Muscle layer of colon (tissue), 2 donors: ENCODE measurements around the gene CCDC167.
"Not testable (repeated sequence)": the region's sequence is repeated elsewhere in the genome, so short reads cannot be mapped to it uniquely, and the experiment has no call there.

ENCODE experiments used
- H3K27ac ChIP-seq: one replicate; pipeline ENCODE4 v1.7.0; 2013; ENCODE audit warnings: low read depth, mild to moderate bottlenecking, low read length, moderate library complexity
- H3K27me3 ChIP-seq, 2 donors: one replicate each; pipeline ENCODE4 v1.7.0; 2013; ENCODE audit warnings: low read length in 2 of 2, mild to moderate bottlenecking in 2 of 2; ENCODE audit not compliant: insufficient read depth in 2 of 2, control insufficient read depth in 1 of 2
- H3K36me3 ChIP-seq: one replicate; pipeline ENCODE4 v1.7.0; 2013; ENCODE audit warnings: mild to moderate bottlenecking, low read length; ENCODE audit not compliant: insufficient read depth
- H3K4me1 ChIP-seq: one replicate; pipeline ENCODE4 v1.7.0; 2013; ENCODE audit warnings: mild to moderate bottlenecking, low read length; ENCODE audit not compliant: insufficient read depth
- H3K4me3 ChIP-seq, 2 donors: one replicate each; pipeline ENCODE4 v1.7.0; 2013; ENCODE audit warnings: low read length in 2 of 2, low read depth in 1 of 2, mild to moderate bottlenecking in 1 of 2, moderate library complexity in 1 of 2
- H3K9ac ChIP-seq: one replicate; pipeline ENCODE4 v1.7.0; 2013; ENCODE audit warnings: low read length
- H3K9me3 ChIP-seq: one replicate; pipeline ENCODE4 v1.7.0; 2013; ENCODE audit warnings: mild to moderate bottlenecking, low read length
- donor health status: abdominal sarcoma.
- donor health status: Adenocarcinoma of cecum.

CCDC167 gene

GRCh38 chr6:37507077-37507476 lies 7.4 kb upstream of the CCDC167 start:
- Histone ChIP-seq H3K36me3 (no peaks in the 10 kb centered on the region), H3K4me3 (no peak overlapping the region), H3K9me3 (no peaks in the 10 kb centered on the region), H3K4me1 (no peaks in the 10 kb centered on the region), H3K27ac (no peak overlapping the region), H3K9ac (no peak overlapping the region), H3K27me3 (no peaks in the 10 kb centered on the region)

- Histone ChIP-seq H3K27me3 (no peaks in the 10 kb centered on the region), H3K4me3 (no peak overlapping the region), H3K27ac (no peak overlapping the region), H3K9ac (no peak overlapping the region), H3K36me3 (no peaks in the 10 kb centered on the region), H3K4me1 (no peaks in the 10 kb centered on the region), H3K9me3 (no peaks in the 10 kb centered on the region)
These were observed 6.8 kb upstream of the CCDC167 start for GRCh38 chr6:37506479-37506878.

- H3K27ac ChIP-seq: no peak overlapping the region
These were observed 4.3 kb upstream of the CCDC167 start for GRCh38 chr6:37504024-37504423.

GRCh38 chr6:37503309-37503965 lies 3.7 kb upstream of the CCDC167 start:
- no peaks in the 10 kb centered on the region for H3K9me3 ChIP-seq
- no peaks in the 10 kb centered on the region for H3K36me3 ChIP-seq
- no peak overlapping the region for H3K9ac ChIP-seq
- no peaks in the 10 kb centered on the region for H3K27me3 ChIP-seq
- peaks cover 5% of the 10 kb centered on the region for H3K4me1 ChIP-seq
- no peak overlapping the region for H3K4me3 ChIP-seq
- H3K27ac ChIP-seq: no peak overlapping the region

More at GRCh38 chr6:37504024-37504423, 4.3 kb upstream of the CCDC167 start:
- no peaks in the 10 kb centered on the region for H3K9me3 ChIP-seq
- H3K4me3 ChIP-seq: no peak overlapping the region
- H3K27me3 ChIP-seq: no peaks in the 10 kb centered on the region
- H3K9ac ChIP-seq: no peak overlapping the region
- no peaks in the 10 kb centered on the region for H3K36me3 ChIP-seq
- peaks cover 3% of the 10 kb centered on the region for H3K4me1 ChIP-seq

GRCh38 chr6:37502703-37503291 lies 3.1 kb upstream of the CCDC167 start:
- Histone ChIP-seq H3K36me3 (no peaks in the 10 kb centered on the region), H3K27me3 (no peaks in the 10 kb centered on the region), H3K4me3 (no peak overlapping the region), H3K9me3 (no peaks in the 10 kb centered on the region), H3K4me1 (peaks cover 5% of the 10 kb centered on the region), H3K9ac (no peak overlapping the region), H3K27ac (no peak overlapping the region)

GRCh38 chr6:37501632-37502491 lies 2.2 kb upstream of the CCDC167 start:
- Histone ChIP-seq H3K9me3 (no peaks in the 10 kb centered on the region), H3K27ac (no peak overlapping the region), H3K9ac (no peak overlapping the region), H3K27me3 (no peaks in the 10 kb centered on the region), H3K4me3 (no peak overlapping the region), H3K4me1 (peaks cover 5% of the 10 kb centered on the region), H3K36me3 (no peaks in the 10 kb centered on the region)

- H3K27ac ChIP-seq: not testable (repeated sequence)
These were observed 1.2 kb upstream of the CCDC167 start for GRCh38 chr6:37500904-37501303.

GRCh38 chr6:37500294-37500608 lies 558 bp upstream of the CCDC167 start:
- Histone ChIP-seq H3K27ac (no peak overlapping the region), H3K36me3 (no peaks in the 10 kb centered on the region), H3K27me3 (no peaks in the 10 kb centered on the region), H3K4me1 (peaks cover 5% of the 10 kb centered on the region), H3K4me3 (peak overlapping the region; percentile 50 to 79), H3K9ac (no peak overlapping the region), H3K9me3 (no peaks in the 10 kb centered on the region)

More at GRCh38 chr6:37500904-37501303, 1.2 kb upstream of the CCDC167 start:
- not testable (repeated sequence) for H3K4me3 ChIP-seq, H3K9me3 ChIP-seq, H3K27me3 ChIP-seq, H3K9ac ChIP-seq, H3K4me1 ChIP-seq, H3K36me3 ChIP-seq

- Histone ChIP-seq H3K36me3 (no peaks in the 10 kb centered on the region), H3K27ac (no peak overlapping the region), H3K4me1 (peaks cover 5% of the 10 kb centered on the region), H3K9ac (no peak overlapping the region), H3K27me3 (no peaks in the 10 kb centered on the region), H3K4me3 (no peak overlapping the region), H3K9me3 (no peaks in the 10 kb centered on the region)
These were observed 2.5 kb downstream of the CCDC167 start for GRCh38 chr6:37496951-37497885.

GRCh38 chr6:37495244-37495934 lies 4.3 kb downstream of the CCDC167 start:
- Histone ChIP-seq H3K27ac (no peak overlapping the region), H3K9ac (no peak overlapping the region), H3K4me1 (peaks cover 16% of the 10 kb centered on the region)

More at GRCh38 chr6:37495244-37495934, 4.3 kb downstream of the CCDC167 start:
- no peaks in the 10 kb centered on the region for H3K27me3 ChIP-seq
- H3K4me3 ChIP-seq: no peak overlapping the region
- no peaks in the 10 kb centered on the region for H3K36me3 ChIP-seq
- no peaks in the 10 kb centered on the region for H3K9me3 ChIP-seq
